PC-9 (cell line): Measurements from ENCODE around the gene MAMLD1.

Experiments
- CTCF ChIP-seq: fragments of 200-600 bp; sonication (generic); conservative IDR thresholded peaks from 2 replicates; pipeline ENCODE4 v1.6.1; 2017; ENCODE audit warnings: mixed run types, antibody characterized with exemption, mild to moderate bottlenecking, moderate library complexity
- EZH2 ChIP-seq: fragments of 200-600 bp; sonication (generic); IDR thresholded peaks from 2 replicates; pipeline ENCODE4 v1.8.0; 2017; ENCODE audit warnings: antibody characterized with exemption, low read depth

GRCh38 chrX:150508018-150508417 lies 144.9 kb downstream of the MAMLD1 start:
- TF ChIP-seq CTCF (no peak), EZH2 (no peak)
